BLaER1 (cell line): ENCODE measurements around the gene PARP6.

Source experiments
- H3K27ac ChIP-seq: shearing (Covaris generic); formaldehyde crosslinking; 2 replicates; pipeline ENCODE4 v1.8.1; 2022
- H3K27me3 ChIP-seq: shearing (Covaris generic); formaldehyde crosslinking; 2 replicates; pipeline ENCODE4 v1.8.1; 2022
- H3K36me3 ChIP-seq: shearing (Covaris generic); formaldehyde crosslinking; 2 replicates; pipeline ENCODE4 v1.8.1; 2022
- H3K4me1 ChIP-seq: shearing (Covaris generic); formaldehyde crosslinking; 2 replicates; pipeline ENCODE4 v1.8.1; 2022
- H3K4me2 ChIP-seq: shearing (Covaris generic); formaldehyde crosslinking; 2 replicates; pipeline ENCODE4 v1.8.1; 2022
- H3K4me3 ChIP-seq: shearing (Covaris generic); formaldehyde crosslinking; 2 replicates; pipeline ENCODE4 v1.8.1; 2022
- H3K9ac ChIP-seq: shearing (Covaris generic); formaldehyde crosslinking; 2 replicates; pipeline ENCODE4 v1.8.1; 2022
- H3K9me3 ChIP-seq: shearing (Covaris generic); formaldehyde crosslinking; 2 replicates; pipeline ENCODE4 v1.8.1; 2022
- H4K20me1 ChIP-seq: shearing (Covaris generic); formaldehyde crosslinking; 2 replicates; pipeline ENCODE4 v1.8.1; 2022
- Cebpa-rat ChIP-seq: shearing (Covaris generic); IDR thresholded peaks from 2 replicates; pipeline ENCODE4 v1.8.1; 2022

Gene PARP6

DNA sequence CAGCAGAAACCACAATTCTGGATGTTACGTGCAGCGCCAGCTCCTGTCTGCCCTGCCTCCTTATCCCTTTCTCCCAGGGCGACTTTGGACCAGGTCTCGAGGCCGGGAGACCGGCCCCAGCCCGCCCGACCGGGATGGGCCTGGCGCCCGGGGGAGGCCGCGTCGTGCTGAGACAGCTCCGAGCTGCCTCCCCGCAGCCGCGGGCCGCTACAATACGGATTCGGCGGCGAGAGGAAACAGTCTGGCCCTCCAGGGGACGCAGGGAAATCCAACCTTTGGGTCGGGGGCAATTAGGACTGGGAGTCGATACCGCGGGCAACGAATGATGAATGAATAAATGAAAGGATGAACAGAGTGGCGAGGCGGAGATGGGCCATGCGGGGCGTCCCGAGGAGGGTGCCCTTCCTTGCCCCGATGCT lies 75.3 kb downstream of the PARP6 start:
- H4K20me1 ChIP-seq = peaks cover 54% of the 10 kb centered on the region
- H3K27me3 ChIP-seq = peaks cover 38% of the 10 kb centered on the region
- no peak for TF ChIP-seq Cebpa-rat
- H3K4me3 ChIP-seq = 0 out of 2 replicates have a peak overlapping the region, but pooled peaks have one; percentile 18
- peak overlapping the region; percentile 28; the same call in 1 of the 2 replicates for H3K4me2 ChIP-seq
- no peak overlapping the region for H3K27ac ChIP-seq
- H3K9me3 ChIP-seq = no peaks in the 10 kb centered on the region
- no peak overlapping the region for H3K9ac ChIP-seq
- H3K36me3 ChIP-seq = peaks cover 43% of the 10 kb centered on the region
- H3K4me1 ChIP-seq = peaks cover 31% of the 10 kb centered on the region

DNA sequence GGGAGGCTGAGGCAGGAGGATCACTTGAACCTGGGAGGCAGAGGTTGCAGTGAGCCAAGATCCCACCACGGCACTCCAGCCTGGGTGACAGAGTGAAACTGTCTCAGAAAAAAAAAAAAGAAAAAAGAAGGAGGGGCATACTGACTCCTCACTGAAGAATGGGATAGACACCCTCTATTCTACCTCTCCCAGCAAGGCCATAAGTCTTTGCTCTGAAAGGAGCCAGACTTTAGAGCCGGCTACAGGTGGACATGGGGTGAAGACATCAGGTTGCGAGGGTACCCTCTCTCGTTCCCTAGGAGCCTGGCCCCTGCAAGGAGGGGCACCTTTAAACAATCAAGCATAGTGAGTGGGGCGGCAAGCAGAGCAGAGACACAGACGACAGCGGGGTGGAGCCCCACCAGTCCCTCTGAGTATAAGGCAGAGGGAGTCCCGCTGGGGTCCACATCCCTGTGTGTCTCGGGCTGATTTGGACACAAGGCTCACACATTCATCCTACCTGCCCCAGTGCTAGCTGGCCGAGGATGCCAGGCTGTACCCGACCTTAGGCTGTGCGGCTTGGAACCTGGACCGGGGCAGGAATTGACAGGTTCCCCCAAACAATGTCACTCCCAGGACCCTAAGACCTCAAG lies 75.8 kb downstream of the PARP6 start:
- Histone ChIP-seq H3K9ac (no peak overlapping the region), H3K36me3 (peaks cover 38% of the 10 kb centered on the region), H3K9me3 (no peaks in the 10 kb centered on the region), H3K27me3 (peaks cover 38% of the 10 kb centered on the region), H3K27ac (no peak overlapping the region), H3K4me3 (no peak overlapping the region), H3K4me2 (no peak overlapping the region), H3K4me1 (peaks cover 26% of the 10 kb centered on the region), H4K20me1 (peaks cover 49% of the 10 kb centered on the region)
- no peak for TF ChIP-seq Cebpa-rat

DNA sequence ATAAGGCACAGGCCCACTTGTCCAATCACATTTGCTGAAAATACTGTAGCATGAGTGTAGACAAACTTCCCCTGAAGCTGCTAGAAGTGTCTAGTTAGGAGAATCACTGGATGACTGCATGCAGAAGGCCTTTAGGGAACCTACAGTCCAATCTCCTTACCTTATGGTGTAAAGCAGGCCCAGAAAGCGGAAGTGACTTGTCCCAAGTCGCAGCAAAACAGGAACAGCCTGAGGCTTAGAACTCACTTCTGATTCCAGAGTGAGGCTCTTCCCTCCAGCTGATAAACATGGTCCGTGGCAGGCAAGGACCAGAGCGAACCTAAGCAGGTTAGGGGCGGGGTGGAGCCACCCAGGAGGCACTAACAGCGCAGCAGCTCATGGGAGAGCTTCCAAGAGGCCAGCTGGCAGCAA lies 77.2 kb downstream of the PARP6 start:
- H3K4me2 ChIP-seq = peak overlapping the region; percentile 69
- H3K4me1 ChIP-seq = peaks cover 18% of the 10 kb centered on the region
- no peaks in the 10 kb centered on the region for H3K9me3 ChIP-seq
- H3K27ac ChIP-seq = peak overlapping the region; percentile 45; the same call in 1 of the 2 replicates
- H3K9ac ChIP-seq = no peak overlapping the region
- no peak overlapping the region for H3K4me3 ChIP-seq
- no peak for TF ChIP-seq Cebpa-rat
- H3K36me3 ChIP-seq = peaks cover 23% of the 10 kb centered on the region
- H4K20me1 ChIP-seq = peaks cover 35% of the 10 kb centered on the region
- H3K27me3 ChIP-seq = peaks cover 38% of the 10 kb centered on the region

DNA sequence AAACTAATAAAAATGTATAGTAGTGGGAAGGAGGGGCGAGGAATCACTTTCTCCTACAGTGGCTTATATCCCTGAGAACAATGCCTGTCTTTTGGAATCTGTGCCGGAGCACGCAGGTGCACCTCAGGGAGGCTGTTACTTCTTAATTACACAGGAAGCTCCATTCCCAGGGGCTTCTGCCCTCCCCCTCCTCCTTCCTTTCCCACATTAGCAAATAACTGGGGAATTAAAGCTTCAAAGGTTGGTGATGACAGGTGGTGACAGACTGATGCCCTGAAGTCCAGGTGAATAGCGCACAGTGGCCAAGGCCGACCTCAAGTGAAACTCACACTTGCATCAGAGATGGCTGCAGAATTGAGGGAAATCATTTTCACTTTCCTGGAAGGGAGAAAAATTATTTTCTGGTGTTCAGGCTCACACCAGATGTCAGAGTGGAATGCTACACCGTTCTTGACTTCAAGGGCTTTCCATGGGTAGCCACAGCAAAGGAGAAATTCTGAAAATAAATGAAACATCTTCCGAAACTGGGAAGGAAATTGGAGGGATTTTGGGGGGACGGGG lies 78.4 kb downstream of the PARP6 start:
- Histone ChIP-seq H3K36me3 (peaks cover 12% of the 10 kb centered on the region), H3K9me3 (no peaks in the 10 kb centered on the region), H3K4me3 (no peak overlapping the region), H3K4me1 (peaks cover 18% of the 10 kb centered on the region), H3K4me2 (no peak overlapping the region), H3K9ac (no peak overlapping the region), H4K20me1 (peaks cover 23% of the 10 kb centered on the region), H3K27me3 (peaks cover 34% of the 10 kb centered on the region), H3K27ac (no peak overlapping the region)
- no peak for TF ChIP-seq Cebpa-rat

DNA sequence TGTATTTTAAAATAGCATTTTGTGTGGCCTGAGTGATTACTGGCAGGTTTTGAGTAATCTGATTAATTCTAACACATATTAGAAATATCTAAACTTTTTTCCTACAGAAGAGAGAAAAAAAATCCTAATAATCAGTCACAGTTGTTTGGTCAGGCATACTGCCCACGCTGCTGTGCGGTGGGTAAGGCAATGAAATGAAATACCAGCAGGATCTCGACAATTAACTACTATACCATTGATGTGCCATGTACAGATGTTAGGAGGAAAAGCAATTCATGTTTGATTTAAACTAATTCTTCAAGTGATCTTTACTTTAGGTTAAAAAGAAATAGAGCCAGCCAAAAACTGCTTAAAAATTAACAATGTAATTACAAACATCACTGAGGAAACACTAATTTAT lies 79.9 kb downstream of the PARP6 start:
- H3K27ac ChIP-seq = no peak overlapping the region
- peaks cover 20% of the 10 kb centered on the region for H3K27me3 ChIP-seq
- TF ChIP-seq Cebpa-rat = no peak
- H3K4me3 ChIP-seq = no peak overlapping the region
- no peaks in the 10 kb centered on the region for H3K9me3 ChIP-seq
- no peak overlapping the region for H3K4me2 ChIP-seq
- H3K36me3 ChIP-seq = no peaks in the 10 kb centered on the region
- no peak overlapping the region for H3K9ac ChIP-seq
- peaks cover 18% of the 10 kb centered on the region for H3K4me1 ChIP-seq
- H4K20me1 ChIP-seq = peaks cover 11% of the 10 kb centered on the region; the same call in 1 of the 2 replicates
